Calu3 (cell line): Measurements from ENCODE around the gene NLGN1. TPM values are rescaled to one million over a fixed set of nuclear protein-coding genes. Genes with fewer than 3 reads are reported as not detected.
A peak's percentile ranks its signal among the peaks of the same experiment; 100 is the strongest.

ENCODE experiments used
- BruUV-seq: library from RNA; stranded (reverse); fragments of 400-500 nt; replicated peaks from 2 replicates; lab custom pipeline; 2021; lab: Mats Ljungman, UMichigan
- CTCF ChIA-PET: fragments of 300-600 bp; sonication (Branson Sonifier 250); formaldehyde crosslinking; loops from one replicate; lab custom pipeline; 2022; ENCODE audit warnings: antibody characterized with exemption; lab: Charles Lee
- DNase-seq: peaks from one replicate; pipeline ENCODE4 v3.0.0; 2022
- H3K27ac Mint-ChIP-seq: one replicate; pipeline ENCODE4 v1.8.0; 2022; ENCODE audit warnings: mixed read lengths; ENCODE audit not compliant: unreplicated experiment
- H3K27me3 Mint-ChIP-seq: one replicate; pipeline ENCODE4 v1.8.0; 2022; ENCODE audit warnings: mixed read lengths; ENCODE audit not compliant: unreplicated experiment
- H3K36me3 Mint-ChIP-seq: one replicate; pipeline ENCODE4 v1.8.0; 2022; ENCODE audit warnings: mild to moderate bottlenecking, moderate library complexity, mixed read lengths; ENCODE audit not compliant: insufficient read depth, unreplicated experiment
- H3K4me1 Mint-ChIP-seq: one replicate; pipeline ENCODE4 v1.8.0; 2022; ENCODE audit warnings: mild to moderate bottlenecking, low read depth, mixed read lengths; ENCODE audit not compliant: unreplicated experiment
- H3K4me3 Mint-ChIP-seq: one replicate; pipeline ENCODE4 v1.8.0; 2022; ENCODE audit warnings: mild to moderate bottlenecking, low read depth, moderate library complexity, mixed read lengths; ENCODE audit not compliant: unreplicated experiment
- H3K9me3 Mint-ChIP-seq: one replicate; pipeline ENCODE4 v1.8.0; 2022; ENCODE audit warnings: low read depth, mixed read lengths; ENCODE audit not compliant: unreplicated experiment
- intact Hi-C: fragments of 100-400 bp; cut with micrococcal nuclease; formaldehyde crosslinking; loops from one replicate; pipeline ENCODE4 v1.10.0; 2022; ENCODE audit not compliant: unreplicated experiment
- total RNA-seq: library from RNA; stranded (reverse); gene quantifications from 2 replicates; pipeline ENCODE4 v1.2.3, GENCODE V29; 2022
- TF ChIP-seq, protein P1 (sequence below): fragments of 200-600 bp; IDR thresholded peaks from one replicate; pipeline ENCODE4 v1.8.0; 2022; ENCODE audit warnings: antibody characterized with exemption; ENCODE audit not compliant: unreplicated experiment

The NLGN1 gene
- total RNA-seq, 1 experiment from 2014 or later: 2.6 TPM

DNA sequence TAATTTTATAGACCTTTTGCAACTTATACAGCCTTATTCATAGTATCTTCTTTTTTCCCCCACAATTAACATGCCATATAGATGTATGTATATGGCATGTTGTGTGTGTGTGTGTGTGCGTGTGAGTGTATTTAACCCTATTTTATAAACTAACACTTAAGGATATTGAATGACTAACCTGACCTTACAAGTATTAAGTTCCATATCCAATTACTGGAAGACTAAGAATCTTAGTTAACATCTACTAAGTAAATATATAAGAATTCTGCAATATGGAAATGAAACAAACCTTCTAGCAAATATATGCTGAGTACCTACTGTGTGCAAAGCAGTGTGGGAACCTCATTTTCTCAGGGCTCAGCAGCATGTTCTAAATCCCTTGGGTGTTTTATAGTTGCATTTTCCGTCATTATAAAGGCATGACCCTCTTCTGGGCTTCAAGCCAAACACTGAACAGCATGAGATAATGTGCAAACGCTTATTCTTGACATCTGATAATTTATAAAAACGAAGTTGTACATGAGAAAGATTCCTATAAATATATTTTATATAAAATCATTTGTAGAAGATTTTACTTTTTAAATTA is 105.5 kb downstream of the NLGN1 start:
- Mint-ChIP-seq H3K27ac (no peak overlapping the region), H3K9me3 (peaks cover 3% of the 10 kb centered on the region), H3K27me3 (no peaks in the 10 kb centered on the region), H3K4me3 (no peak overlapping the region), H3K4me1 (no peaks in the 10 kb centered on the region), H3K36me3 (no peaks in the 10 kb centered on the region)
- DNase-seq: no peak
- CTCF ChIA-PET: no interaction called here
- TF ChIP-seq, protein P1, sequence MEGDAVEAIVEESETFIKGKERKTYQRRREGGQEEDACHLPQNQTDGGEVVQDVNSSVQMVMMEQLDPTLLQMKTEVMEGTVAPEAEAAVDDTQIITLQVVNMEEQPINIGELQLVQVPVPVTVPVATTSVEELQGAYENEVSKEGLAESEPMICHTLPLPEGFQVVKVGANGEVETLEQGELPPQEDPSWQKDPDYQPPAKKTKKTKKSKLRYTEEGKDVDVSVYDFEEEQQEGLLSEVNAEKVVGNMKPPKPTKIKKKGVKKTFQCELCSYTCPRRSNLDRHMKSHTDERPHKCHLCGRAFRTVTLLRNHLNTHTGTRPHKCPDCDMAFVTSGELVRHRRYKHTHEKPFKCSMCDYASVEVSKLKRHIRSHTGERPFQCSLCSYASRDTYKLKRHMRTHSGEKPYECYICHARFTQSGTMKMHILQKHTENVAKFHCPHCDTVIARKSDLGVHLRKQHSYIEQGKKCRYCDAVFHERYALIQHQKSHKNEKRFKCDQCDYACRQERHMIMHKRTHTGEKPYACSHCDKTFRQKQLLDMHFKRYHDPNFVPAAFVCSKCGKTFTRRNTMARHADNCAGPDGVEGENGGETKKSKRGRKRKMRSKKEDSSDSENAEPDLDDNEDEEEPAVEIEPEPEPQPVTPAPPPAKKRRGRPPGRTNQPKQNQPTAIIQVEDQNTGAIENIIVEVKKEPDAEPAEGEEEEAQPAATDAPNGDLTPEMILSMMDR: no peak
- BruUV-seq: no TSS peak
- intact Hi-C loops: no loop called here

DNA sequence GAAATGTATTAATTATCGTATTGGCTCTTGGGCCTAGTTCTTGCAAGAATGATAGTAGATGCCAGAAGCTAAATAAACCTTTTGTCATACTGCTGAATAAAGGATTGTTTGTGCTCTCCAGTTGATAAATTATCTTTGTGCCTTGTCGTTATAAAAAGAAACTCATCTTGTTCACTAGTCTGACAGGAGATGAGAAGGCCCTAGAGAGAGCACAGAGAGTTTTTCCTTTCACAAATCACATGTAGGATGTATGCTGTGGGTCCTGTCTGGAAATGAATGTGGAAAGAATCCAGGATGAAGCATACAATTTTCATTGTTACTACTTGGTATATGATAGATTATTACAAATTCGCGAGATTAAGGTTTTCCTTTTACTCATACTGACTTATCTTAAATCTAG is 113.0 kb downstream of the NLGN1 start:
- H3K9me3 Mint-ChIP-seq: no peaks in the 10 kb centered on the region

DNA sequence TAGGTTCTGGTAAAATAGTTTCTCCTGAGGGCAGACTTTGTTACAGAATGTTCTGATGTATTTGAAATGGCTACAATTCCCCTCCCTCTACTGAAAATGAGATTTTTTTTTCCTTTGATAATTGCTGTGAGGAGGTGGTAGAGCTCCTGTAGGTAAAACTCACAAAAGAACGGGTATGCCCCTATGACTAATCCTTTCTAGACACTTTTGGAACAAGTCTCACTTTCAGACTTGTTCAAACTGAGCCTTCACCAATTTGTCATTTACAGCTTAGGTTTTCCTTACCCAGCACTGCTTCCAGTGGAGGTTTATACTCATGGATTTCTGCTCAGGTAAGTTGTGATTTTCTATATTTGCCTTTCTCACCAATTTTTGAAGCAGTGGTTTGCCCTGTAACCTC is 115.6 kb downstream of the NLGN1 start:
- H3K27me3 Mint-ChIP-seq: no peaks in the 10 kb centered on the region
- H3K27ac Mint-ChIP-seq: no peak overlapping the region
- no peak overlapping the region for H3K4me3 Mint-ChIP-seq
- intact Hi-C loops: no loop called here
- H3K9me3 Mint-ChIP-seq: no peaks in the 10 kb centered on the region
- BruUV-seq: no TSS peak
- TF ChIP-seq, protein P1: no peak
- H3K4me1 Mint-ChIP-seq: no peaks in the 10 kb centered on the region
- no peaks in the 10 kb centered on the region for H3K36me3 Mint-ChIP-seq
- CTCF ChIA-PET: interaction anchor here (0.8 kb wide), 1 partner anchor 151 kb away, joined by 4 read pairs; no protein-coding TSS in a partner anchor
- DNase-seq: no peak

More for the DNA sequence above, 113.0 kb downstream of the NLGN1 start:
- TF ChIP-seq, protein P1: no peak
- BruUV-seq: no TSS peak
- DNase-seq: no peak
- no peak overlapping the region for H3K4me3 Mint-ChIP-seq
- H3K36me3 Mint-ChIP-seq: no peaks in the 10 kb centered on the region
- intact Hi-C loops: no loop called here
- no peak overlapping the region for H3K27ac Mint-ChIP-seq
- H3K27me3 Mint-ChIP-seq: no peaks in the 10 kb centered on the region
- CTCF ChIA-PET: no interaction called here
- no peaks in the 10 kb centered on the region for H3K4me1 Mint-ChIP-seq

DNA sequence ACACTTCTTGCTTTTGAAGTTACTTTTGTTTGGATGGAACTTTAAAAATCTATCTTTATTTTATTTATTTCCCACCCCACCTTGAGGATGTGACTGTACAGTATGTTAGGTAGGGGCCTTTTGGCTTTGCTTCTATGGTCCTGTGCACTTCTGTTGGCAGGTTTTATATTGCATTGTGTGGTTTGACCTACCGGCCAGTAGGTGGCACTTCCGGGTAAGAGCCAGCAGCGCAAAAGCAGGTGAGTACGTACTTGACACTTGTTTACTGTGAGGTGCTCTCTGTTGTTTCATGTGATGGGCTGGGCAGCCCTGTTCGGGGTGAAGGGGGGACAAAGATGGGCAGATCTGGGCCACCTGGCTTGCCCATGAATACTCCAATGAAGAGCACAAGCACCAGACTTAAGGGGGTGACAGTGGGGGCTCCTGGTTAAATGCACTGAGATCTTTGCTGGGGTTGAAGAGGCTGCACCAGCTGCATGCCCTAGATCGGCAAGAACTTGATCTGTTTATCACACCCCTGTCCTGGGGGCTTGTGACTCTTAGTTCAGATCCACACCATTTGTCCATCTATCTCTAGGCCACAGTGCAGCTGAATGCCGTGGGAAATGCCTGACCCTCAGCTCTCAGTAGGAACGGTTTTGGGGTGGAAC is 131.6 kb downstream of the NLGN1 start:
- H3K4me3 Mint-ChIP-seq: no peak overlapping the region
- H3K27ac Mint-ChIP-seq: no peak overlapping the region
- peak; percentile 61 for DNase-seq

More for the DNA sequence above, 131.6 kb downstream of the NLGN1 start:
- no TSS peak for BruUV-seq
- intact Hi-C loops: no loop called here
- TF ChIP-seq, protein P1: peak; percentile 96
- Mint-ChIP-seq H3K9me3 (peaks cover 8% of the 10 kb centered on the region), H3K4me1 (peaks cover 8% of the 10 kb centered on the region), H3K36me3 (no peaks in the 10 kb centered on the region), H3K27me3 (no peaks in the 10 kb centered on the region)
- CTCF ChIA-PET: interaction anchor here (0.6 kb wide), 1 partner anchor 912 kb away, joined by 4 read pairs; no protein-coding TSS in a partner anchor
